Epithelial cell of proximal tubule (primary cell): ENCODE results near the gene OMD. TPM values are rescaled to one million over a fixed set of nuclear protein-coding genes. Genes with fewer than 3 reads are reported as not detected.

ENCODE experiments used
- DNase-seq: peaks from one replicate; pipeline ENCODE4 v3.0.0-alpha.2; 2011; ENCODE audit warnings: low read depth
- H3K4me3 ChIP-seq: 2 replicates; pipeline ENCODE4 v1.5.1; 2011; ENCODE audit warnings: low read depth, mild to moderate bottlenecking, low read length
- total RNA-seq: library from RNA; depleted of rRNA; stranded (reverse); fragments of >200 nt; gene quantifications from 2 replicates; pipeline ENCODE4 v1.2.3, GENCODE V29; 2015
- TF ChIP-seq, protein P1 (sequence below): conservative IDR thresholded peaks from 2 replicates; pipeline ENCODE4 v1.5.1; 2012; ENCODE audit warnings: low read depth, mild to moderate bottlenecking, low read length

Gene OMD
- total RNA-seq, 1 donor from 2014 or later, result not detected

GRCh38 chr9:92392690-92393089 lies 31.6 kb downstream of the OMD start:
- TF ChIP-seq, protein P1, sequence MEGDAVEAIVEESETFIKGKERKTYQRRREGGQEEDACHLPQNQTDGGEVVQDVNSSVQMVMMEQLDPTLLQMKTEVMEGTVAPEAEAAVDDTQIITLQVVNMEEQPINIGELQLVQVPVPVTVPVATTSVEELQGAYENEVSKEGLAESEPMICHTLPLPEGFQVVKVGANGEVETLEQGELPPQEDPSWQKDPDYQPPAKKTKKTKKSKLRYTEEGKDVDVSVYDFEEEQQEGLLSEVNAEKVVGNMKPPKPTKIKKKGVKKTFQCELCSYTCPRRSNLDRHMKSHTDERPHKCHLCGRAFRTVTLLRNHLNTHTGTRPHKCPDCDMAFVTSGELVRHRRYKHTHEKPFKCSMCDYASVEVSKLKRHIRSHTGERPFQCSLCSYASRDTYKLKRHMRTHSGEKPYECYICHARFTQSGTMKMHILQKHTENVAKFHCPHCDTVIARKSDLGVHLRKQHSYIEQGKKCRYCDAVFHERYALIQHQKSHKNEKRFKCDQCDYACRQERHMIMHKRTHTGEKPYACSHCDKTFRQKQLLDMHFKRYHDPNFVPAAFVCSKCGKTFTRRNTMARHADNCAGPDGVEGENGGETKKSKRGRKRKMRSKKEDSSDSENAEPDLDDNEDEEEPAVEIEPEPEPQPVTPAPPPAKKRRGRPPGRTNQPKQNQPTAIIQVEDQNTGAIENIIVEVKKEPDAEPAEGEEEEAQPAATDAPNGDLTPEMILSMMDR, result no peak
- no peak overlapping the region for H3K4me3 ChIP-seq
- DNase-seq, result no peak

DNA sequence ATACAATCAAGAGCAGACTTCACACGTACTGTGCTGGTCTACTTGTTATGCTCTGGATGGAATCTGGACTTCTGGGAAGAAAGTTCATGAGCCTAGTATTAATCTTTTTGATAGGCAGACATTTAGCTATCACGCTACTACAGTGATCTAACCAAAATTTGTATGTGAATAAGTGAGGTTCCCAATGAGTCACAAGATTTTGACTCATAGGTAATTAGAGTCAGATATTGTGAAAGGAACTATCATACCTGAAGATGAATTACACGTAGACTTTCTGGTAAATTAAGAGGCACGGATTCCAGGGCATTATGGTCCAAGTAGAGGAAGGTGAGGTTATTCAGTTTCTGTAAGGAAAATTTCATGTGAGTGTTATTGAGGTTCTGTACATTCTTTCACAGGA lies 38.3 kb downstream of the OMD start:
- DNase-seq, result no peak
- H3K4me3 ChIP-seq, result no peak overlapping the region
- TF ChIP-seq, protein P1, result no peak

GRCh38 chr9:92385477-92385876 lies 38.8 kb downstream of the OMD start:
- no peak overlapping the region for H3K4me3 ChIP-seq
- TF ChIP-seq, protein P1, result no peak
- no peak for DNase-seq

DNA sequence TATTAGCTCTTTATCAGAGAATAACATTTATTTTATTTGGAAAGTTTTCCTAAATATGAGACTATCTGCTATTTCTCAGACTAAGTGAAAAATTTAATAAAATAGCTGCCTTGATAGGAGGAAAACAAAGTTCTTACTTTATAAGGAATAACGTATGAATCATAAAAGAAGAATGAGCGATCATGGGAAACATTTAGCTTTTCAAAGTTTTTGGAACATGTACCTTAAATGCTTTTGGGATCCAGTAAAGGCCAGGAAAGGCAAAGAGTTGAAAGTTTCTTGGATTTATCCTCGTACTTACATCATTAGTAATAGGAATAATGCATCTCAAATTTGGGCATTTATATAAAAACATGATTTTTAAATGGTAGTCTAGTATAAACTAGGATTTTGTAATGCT lies 39.3 kb downstream of the OMD start:
- H3K4me3 ChIP-seq, result no peak overlapping the region
- DNase-seq, result no peak
- TF ChIP-seq, protein P1, result no peak

GRCh38 chr9:92384375-92384774 lies 39.9 kb downstream of the OMD start:
- no peak for DNase-seq

DNA sequence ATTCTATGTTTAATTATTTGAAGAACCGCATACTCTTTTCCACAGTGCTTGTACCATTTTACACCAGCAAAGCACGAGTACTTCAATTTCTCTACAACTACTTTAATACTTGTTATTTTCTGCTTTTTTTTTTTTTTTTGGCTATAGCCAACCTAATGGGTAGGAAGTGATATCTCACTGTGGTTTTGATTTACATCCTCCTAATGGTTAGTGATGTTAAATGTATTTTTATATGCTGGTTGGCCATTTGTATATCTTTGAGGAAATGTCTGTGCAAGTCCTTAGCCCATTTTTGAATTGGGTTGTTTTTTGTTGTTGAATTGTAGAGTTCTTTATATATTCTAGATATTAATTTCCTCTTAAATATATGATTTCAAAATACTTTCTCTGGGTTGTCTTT lies 42.5 kb downstream of the OMD start:
- TF ChIP-seq, protein P1, result no peak
- DNase-seq, result no peak
- no peak overlapping the region for H3K4me3 ChIP-seq

More at GRCh38 chr9:92384375-92384774, 39.9 kb downstream of the OMD start:
- TF ChIP-seq, protein P1, result no peak
- H3K4me3 ChIP-seq, result no peak overlapping the region

DNA sequence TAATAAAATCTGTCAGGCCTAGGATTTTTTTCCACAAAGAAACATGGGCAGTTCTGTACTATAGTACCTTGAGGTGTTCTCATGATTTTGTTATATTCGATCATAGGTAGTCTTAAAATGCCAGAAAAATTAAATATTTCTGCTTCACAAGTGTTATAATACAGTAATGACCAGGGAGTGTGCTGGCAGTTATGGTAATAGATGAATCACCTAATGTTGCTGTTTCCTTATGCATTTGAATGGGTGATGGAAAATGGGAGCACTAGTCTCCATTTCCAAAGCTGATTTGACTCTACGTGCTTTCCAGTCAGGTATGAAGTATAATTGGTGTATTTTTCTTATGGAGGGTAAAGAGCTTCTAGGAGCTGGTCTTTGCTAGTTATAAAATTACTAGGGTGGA lies 43.7 kb downstream of the OMD start:
- TF ChIP-seq, protein P1, result no peak
- DNase-seq, result no peak
- H3K4me3 ChIP-seq, result no peak overlapping the region
